ENCODE measurements around the gene XAGE2.
"Not testable (repeated sequence)": the region's sequence is repeated elsewhere in the genome, so short reads cannot be mapped to it uniquely, and the experiment has no call there.

Gene XAGE2

GRCh38 chrX:52368368-52369055, at the start of gene XAGE2:
Gene XAGE2, plus strand, starts transcription at chrX:52369021. Its CDS starts 994 bp downstream, at chrX:52370015.
- no peak for DNase-seq

- DNase-seq = no peak
Measured at GRCh38 chrX:52337410-52337809, 31.4 kb upstream of the XAGE2 start.

GRCh38 chrX:52341493-52341892, 27.3 kb upstream of the XAGE2 start:
- no peak for DNase-seq

DNA sequence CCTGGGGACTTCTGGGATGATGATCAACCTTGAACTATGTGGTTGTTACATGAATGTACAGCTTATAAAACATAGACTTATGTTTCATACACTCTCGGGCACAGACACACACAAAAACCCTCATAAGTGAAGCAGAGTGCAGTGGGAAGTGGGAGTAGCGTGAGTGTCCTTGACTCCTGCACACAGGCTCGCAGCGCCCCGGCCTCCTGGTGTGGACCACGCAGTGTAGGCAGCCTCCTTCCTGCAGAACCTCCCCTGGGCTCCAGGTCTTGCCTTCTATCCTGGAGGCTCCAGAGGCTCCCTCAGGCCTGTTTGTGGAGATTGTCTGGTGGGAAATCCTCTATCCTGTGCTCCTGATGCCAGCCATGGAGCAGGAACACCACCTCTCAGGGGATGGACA, 25.7 kb upstream of the XAGE2 start:
- DNase-seq = not testable (repeated sequence)

- DNase-seq = peak; percentile 10
Measured at GRCh38 chrX:52345402-52345801, 23.4 kb upstream of the XAGE2 start.

DNA sequence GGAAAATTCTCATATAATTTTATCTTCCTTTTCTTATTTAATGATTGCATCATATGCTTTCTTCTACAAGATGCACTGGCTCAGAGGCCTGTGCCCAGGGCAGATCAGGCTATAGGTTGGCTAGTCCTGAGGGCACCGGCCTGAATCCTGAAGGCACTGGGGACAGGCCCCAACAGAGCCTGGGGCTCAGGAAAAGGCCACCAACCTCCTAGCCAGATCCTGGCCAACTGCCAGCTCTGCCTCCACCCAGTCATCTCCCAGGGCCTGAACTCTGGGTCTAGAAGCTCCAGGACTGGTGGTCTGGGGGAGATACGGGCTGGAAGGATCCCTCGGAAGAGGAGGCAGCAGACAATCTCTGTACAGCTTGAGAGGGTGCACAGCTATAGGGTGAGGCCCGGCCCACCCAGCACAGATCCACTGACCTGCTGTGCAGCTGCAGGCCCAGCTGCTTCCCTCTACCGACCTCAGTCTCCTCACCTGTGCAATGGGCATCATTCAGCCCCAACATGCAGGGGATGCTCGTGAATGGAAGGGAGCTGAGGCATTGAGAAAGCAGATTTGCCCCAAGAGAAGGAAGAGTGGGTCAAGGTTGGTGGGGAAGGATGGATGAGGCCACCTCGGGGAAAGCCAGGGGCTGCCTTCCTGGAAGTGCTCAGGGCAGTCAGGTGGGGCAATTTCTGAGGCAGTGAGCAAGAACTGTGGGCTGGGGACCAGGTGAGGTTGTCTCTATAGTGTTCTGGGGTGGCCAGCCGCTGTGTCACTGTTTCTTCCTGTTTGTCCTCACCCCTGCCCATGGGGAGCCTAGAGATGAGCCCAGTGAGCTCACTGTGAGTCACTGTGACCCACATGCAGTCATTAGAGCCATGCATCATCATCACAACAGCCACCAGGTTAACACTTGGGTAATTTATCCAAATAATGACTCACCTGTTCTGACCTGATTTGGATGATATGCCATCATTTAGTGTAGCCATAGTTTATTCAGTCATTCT, 22.4 kb upstream of the XAGE2 start:
- peak; percentile 14 for DNase-seq

DNA sequence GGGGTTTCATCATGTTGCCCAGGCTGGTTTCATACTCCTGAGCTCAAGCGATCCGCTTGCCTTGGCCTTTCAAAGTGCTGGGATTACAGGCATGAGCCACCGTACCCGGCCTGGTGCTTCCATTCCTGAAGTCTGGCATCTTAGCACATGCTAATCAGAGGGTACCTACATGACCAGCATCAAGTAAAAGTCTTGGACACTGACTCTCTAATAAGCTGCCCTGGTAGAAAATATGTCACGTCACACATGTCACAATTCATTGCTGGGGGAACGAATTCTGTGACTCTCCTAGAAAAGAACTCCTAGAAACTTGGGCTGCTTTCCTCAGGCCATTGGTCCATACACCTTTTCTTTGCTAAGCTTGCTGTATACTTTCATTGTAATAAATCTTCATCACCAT, 19.1 kb upstream of the XAGE2 start:
- DNase-seq = no peak

GRCh38 chrX:52352551-52352950, 16.3 kb upstream of the XAGE2 start:
- no peak for DNase-seq

GRCh38 chrX:52353838-52354237, 15.0 kb upstream of the XAGE2 start:
- no peak for DNase-seq

GRCh38 chrX:52355108-52355507, 13.7 kb upstream of the XAGE2 start:
- no peak for DNase-seq

- no peak for DNase-seq
Measured at GRCh38 chrX:52359614-52360232, 9.1 kb upstream of the XAGE2 start.

- DNase-seq = no peak
Measured at GRCh38 chrX:52361941-52362340, 6.9 kb upstream of the XAGE2 start.

- DNase-seq = no peak
Measured at GRCh38 chrX:52363247-52363883, 5.5 kb upstream of the XAGE2 start.

DNA sequence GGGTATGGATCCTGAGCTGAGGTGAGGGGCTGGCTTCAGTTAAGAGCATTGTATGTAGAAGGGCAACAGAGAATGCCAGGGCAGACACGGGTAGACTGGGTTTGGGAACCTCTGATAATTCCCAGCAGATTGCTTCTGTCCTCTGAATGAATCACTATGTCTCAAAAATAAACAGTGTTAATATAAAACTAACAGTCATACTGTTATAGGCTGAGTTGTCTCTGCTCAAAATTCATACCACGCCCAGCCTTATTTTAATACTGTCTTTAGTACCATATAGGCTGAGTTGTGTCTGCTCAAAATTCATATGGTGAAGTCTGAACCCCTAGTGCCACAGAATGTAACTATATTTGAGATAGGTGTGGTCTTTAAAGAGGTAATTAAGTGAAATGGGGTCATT, 10.0 kb downstream of the XAGE2 start:
- no peak for DNase-seq

- no peak for DNase-seq
Measured at GRCh38 chrX:52380993-52381392, 12.2 kb downstream of the XAGE2 start.

DNA sequence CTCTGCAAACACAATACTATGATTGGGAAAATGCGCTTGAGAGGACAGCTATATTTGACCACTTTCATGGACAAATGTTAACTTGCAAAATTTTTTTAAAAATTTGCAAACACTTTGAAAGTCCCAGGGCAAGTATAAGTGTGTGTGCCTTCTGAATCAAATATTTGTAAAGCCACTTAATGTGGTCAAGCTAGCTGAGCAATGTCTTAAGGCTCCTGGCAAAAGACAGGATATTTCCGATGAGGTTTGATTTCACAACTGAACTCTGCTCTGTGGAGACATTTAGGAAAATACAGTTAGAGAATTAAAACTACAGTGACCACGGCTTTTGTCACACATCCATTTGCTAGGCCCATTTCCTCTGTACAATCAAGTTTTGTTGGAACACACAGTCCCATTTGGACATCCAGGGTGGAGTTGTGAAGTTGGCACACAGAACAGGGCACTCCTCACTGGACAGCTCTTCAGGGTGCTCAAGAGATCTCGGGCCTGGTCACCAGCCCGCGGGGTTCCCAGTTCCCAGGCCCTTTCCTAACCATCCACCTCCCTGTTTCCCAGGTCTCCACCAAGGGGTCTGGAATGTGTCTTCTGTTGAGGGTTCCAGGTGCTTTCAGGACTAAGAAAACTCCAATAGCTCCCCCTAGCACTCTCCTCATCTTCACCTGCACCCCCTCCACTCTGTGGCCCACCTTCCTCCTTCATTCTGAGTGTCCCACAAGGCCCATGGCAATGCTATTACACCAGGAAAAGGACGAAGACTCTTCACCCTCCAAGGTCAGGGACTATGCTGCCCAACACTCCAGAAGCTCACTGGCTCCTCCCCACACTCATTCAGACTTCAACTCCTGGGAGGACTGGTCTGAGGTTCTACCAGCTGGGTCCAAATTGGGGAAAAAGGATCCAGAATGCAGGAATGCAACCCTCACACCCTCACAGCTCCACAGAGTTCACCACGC, 41.9 kb downstream of the XAGE2 start:
- DNase-seq = no peak

DNA sequence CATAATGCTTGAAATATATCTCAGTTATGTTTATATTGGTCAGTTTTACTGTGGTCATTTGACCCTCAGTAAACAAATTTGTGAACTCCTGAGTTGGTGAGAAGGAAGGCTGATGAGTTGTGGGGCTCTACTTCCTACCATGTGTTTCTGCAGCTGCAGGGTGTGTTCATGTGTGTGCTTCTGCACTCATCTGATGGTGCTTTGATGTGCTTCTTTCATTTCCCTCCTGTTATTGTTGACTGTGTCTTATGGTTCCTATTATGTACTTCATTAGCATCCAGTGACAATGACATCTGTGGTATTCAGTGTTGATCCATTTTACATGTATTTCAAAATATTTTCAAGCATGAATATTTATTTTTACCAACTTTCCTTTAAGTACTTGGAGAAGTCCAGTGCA, 46.5 kb downstream of the XAGE2 start:
- no peak for DNase-seq

DNA sequence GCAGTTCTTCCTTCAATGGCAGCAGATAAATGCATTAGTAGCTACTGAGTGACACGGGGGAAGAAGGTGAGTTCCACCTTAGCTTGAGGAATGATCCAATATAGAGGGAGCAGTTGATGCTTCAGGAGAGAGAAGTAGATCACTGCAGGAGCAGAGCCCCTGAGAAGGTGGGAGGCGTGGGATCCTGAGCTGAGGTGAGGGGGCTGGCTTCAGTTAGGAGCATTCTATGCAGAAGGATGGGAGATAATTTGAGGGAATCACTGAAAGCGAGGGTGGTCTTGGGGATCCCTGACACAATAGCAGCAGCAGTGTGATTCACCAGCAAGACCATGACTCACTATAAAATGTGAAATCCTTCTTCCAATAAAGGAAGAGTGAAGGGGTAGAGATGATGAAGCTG, 48.0 kb downstream of the XAGE2 start:
- DNase-seq = no peak

- no peak for DNase-seq
Measured at GRCh38 chrX:52420824-52421443, 52.1 kb downstream of the XAGE2 start.

DNA sequence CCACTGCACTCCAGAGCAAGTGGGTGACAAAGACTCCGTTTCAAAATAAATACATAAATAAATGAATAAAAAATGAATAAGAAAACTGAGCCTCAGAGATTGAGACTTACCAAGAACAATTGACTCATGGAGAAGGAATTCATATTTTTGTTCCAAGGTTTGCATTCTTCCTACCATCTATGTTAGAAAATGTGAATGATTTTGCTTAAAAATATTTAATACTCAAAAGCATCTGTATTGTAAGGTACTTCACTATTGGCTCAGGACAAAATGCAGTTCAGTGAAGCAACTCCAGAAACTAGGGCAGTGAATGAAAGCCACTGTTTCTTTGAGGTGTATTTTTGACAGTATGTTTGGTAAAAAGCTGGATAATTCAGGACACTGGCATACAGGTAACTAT, 54.1 kb downstream of the XAGE2 start:
- no peak for DNase-seq

DNA sequence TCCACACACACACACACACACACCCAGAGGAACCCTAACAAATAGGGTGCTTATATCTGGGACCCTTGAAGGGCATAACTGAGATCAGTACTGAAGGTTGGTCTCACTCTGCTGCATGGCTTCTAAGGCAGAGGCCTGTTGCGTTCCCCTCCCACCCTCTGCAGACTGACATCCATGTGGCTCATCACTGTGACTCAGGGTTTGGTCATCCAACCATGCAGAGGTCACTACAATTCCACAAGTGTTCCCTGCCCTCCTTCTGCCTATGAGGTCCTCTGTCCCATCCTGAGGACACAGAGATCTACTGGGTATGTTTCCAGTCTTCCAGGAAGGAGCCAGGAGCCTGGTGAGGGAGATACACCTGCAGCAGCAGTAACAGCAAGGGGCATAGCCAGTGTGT, 55.8 kb downstream of the XAGE2 start:
- no peak for DNase-seq

All from stimulated activated naive CD4-positive, alpha-beta T cell treated with Interleukin-2 at 50 U/mL for 16 hours (primary cell).